ENCODE data around the gene SCN4A.

- TF ChIP-seq EZH2 (IDR thresholded peaks at IDR 0.05; ENCODE audit: borderline replicate concordance, low read depth, low read length, severe bottlenecking) (no peak), CTCF (IDR thresholded peaks at IDR 0.05; ENCODE audit: borderline replicate concordance, extremely low read depth, low read length, poor library complexity, severe bottlenecking) (no peak)
Observed at GRCh38 chr17:63986821-63987220, 14.1 kb upstream of the SCN4A start.

Data from DND-41 (cell line).